OCI-LY7 (cell line): ENCODE data around the gene CASZ1. TPM values are rescaled to one million over a fixed set of nuclear protein-coding genes. Genes with fewer than 3 reads are reported as not detected.

Source experiments
- BruUV-seq: library from RNA; stranded (reverse); fragments of 400-500 nt; replicated peaks from 2 replicates; lab custom pipeline; 2021; lab: Mats Ljungman, UMichigan
- CTCF ChIA-PET: fragments of 300-600 bp; sonication (Branson Sonifier 250); formaldehyde crosslinking; loops from one replicate; lab custom pipeline; 2022; ENCODE audit warnings: antibody characterized with exemption; ENCODE audit not compliant: unreplicated experiment; lab: Charles Lee
- POLR2A ChIA-PET: fragments of 300-600 bp; sonication (Branson Sonifier 250); formaldehyde crosslinking; loops from one replicate; lab custom pipeline; 2022; ENCODE audit warnings: antibody characterized with exemption; lab: Charles Lee
- DNase-seq: peaks from one replicate; pipeline ENCODE4 v3.0.0-alpha.2; 2015; ENCODE audit warnings: low spot score
- H2AFZ ChIP-seq: fragments of 200-600 bp; sonication (generic), shearing (Covaris generic); 2 replicates; pipeline ENCODE4 v1.6.1; 2014; ENCODE audit warnings: mild to moderate bottlenecking, antibody characterized with exemption, low read length, moderate library complexity
- H3K27ac ChIP-seq: fragments of 200-600 bp; sonication (generic); 2 replicates; pipeline ENCODE4 v1.5.1; 2014; ENCODE audit warnings: mixed run types, low read depth, mild to moderate bottlenecking, moderate library complexity, low read length, inconsistent platforms; ENCODE audit not compliant: poor library complexity, severe bottlenecking
- H3K36me3 ChIP-seq: fragments of 200-600 bp; sonication (generic); 2 replicates; pipeline ENCODE4 v1.6.1; 2014; ENCODE audit warnings: mild to moderate bottlenecking, antibody characterized with exemption, low read length, moderate library complexity, mixed read lengths; ENCODE audit not compliant: insufficient read depth
- H3K4me1 ChIP-seq: fragments of 200-600 bp; sonication (generic); 2 replicates; pipeline ENCODE4 v1.5.1; 2014; ENCODE audit warnings: mild to moderate bottlenecking, low read length; ENCODE audit not compliant: insufficient read depth, poor library complexity, severe bottlenecking
- H3K4me2 ChIP-seq: fragments of 200-600 bp; sonication (generic); 2 replicates; pipeline ENCODE4 v1.6.1; 2014; ENCODE audit warnings: mild to moderate bottlenecking, low read length
- H3K4me3 ChIP-seq: fragments of 200-600 bp; sonication (generic); 2 replicates; pipeline ENCODE4 v1.5.1; 2014; ENCODE audit warnings: mild to moderate bottlenecking, low read depth, low read length; ENCODE audit not compliant: poor library complexity, severe bottlenecking
- H3K79me2 ChIP-seq: fragments of 200-600 bp; sonication (generic); 2 replicates; pipeline ENCODE4 v1.6.1; 2016; ENCODE audit warnings: low read depth, mild to moderate bottlenecking, low read length, moderate library complexity, mixed read lengths; ENCODE audit not compliant: insufficient read depth
- H3K9me2 ChIP-seq: fragments of 200-600 bp; sonication (generic); 2 replicates; pipeline ENCODE4 v1.6.1; 2016; ENCODE audit warnings: mild to moderate bottlenecking, low read length, mixed read lengths; ENCODE audit not compliant: insufficient read depth
- H3K9me3 ChIP-seq: fragments of 200-600 bp; sonication (generic); 2 replicates; pipeline ENCODE4 v1.6.1; 2014; ENCODE audit warnings: mild to moderate bottlenecking, mixed run types, low read length, mixed read lengths
- H4K20me1 ChIP-seq: fragments of 200-600 bp; sonication (generic); 2 replicates; pipeline ENCODE4 v1.6.1; 2014; ENCODE audit warnings: mild to moderate bottlenecking, antibody characterized with exemption, low read length, moderate library complexity, mixed read lengths; ENCODE audit not compliant: insufficient read depth
- EZH2phosphoT487 ChIP-seq: fragments of 200-600 bp; sonication (generic); IDR thresholded peaks from 2 replicates; pipeline ENCODE4 v1.6.1; 2018; ENCODE audit warnings: low read depth, borderline replicate concordance, mild to moderate bottlenecking, mixed run types, antibody characterized with exemption, low read length, moderate library complexity, mixed read lengths
- intact Hi-C: fragments of 100-400 bp; cut with micrococcal nuclease; formaldehyde crosslinking; loops from one replicate; pipeline ENCODE4 v1.10.0; 2022; ENCODE audit not compliant: unreplicated experiment
- total RNA-seq, 2 experiments: library from RNA; depleted of rRNA in 1 of 2; stranded (reverse); fragments of >200 nt in 1 of 2; shearing (Covaris generic) in 1 of 2; gene quantifications; 2 replicates each; pipeline ENCODE4 v1.2.3, GENCODE V29; 2014 to 2022
- TF ChIP-seq, protein P1 (sequence below): fragments of 200-600 bp; sonication (generic); conservative IDR thresholded peaks from 2 replicates; pipeline ENCODE4 v1.5.1; 2014; ENCODE audit warnings: mild to moderate bottlenecking, antibody characterized with exemption, low read length, moderate library complexity, mixed read lengths

Gene CASZ1
- total RNA-seq, 2 experiments from 2014 or later = 3.3 to 3.9 TPM

DNA sequence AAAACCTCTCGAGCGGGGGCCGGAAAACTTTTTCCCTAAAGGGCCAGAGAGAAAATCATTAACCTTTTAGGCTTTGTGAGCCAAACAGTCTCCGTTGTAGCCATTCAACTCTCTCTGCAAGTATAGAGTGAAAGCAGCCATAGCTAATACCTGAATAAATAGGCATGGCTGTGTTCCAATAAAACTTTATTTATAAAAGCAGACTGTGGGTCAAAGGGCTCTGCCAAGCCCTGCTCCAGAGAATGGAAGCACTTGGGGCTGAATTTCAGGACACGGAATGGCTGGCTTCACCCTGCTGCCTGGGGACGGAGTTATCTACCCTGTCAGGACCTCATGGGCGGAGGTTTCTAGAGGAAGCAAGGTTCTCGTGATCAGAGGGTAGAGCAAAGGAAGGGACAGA is 92.7 kb downstream of the CASZ1 start:
- H3K4me2 ChIP-seq = no peak overlapping the region
- H3K36me3 ChIP-seq = no peaks in the 10 kb centered on the region
- no peak overlapping the region for H3K4me3 ChIP-seq
- TF ChIP-seq, protein P1, sequence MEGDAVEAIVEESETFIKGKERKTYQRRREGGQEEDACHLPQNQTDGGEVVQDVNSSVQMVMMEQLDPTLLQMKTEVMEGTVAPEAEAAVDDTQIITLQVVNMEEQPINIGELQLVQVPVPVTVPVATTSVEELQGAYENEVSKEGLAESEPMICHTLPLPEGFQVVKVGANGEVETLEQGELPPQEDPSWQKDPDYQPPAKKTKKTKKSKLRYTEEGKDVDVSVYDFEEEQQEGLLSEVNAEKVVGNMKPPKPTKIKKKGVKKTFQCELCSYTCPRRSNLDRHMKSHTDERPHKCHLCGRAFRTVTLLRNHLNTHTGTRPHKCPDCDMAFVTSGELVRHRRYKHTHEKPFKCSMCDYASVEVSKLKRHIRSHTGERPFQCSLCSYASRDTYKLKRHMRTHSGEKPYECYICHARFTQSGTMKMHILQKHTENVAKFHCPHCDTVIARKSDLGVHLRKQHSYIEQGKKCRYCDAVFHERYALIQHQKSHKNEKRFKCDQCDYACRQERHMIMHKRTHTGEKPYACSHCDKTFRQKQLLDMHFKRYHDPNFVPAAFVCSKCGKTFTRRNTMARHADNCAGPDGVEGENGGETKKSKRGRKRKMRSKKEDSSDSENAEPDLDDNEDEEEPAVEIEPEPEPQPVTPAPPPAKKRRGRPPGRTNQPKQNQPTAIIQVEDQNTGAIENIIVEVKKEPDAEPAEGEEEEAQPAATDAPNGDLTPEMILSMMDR = no peak
- no peak overlapping the region for H2AFZ ChIP-seq
- no peaks in the 10 kb centered on the region for H3K9me3 ChIP-seq
- DNase-seq = no peak
- H3K79me2 ChIP-seq = no peaks in the 10 kb centered on the region
- CTCF ChIA-PET = no interaction called here
- no peaks in the 10 kb centered on the region for H3K4me1 ChIP-seq
- POLR2A ChIA-PET = no interaction called here
- no peak overlapping the region for H3K27ac ChIP-seq
- intact Hi-C loops = no loop called here
- H3K9me2 ChIP-seq = no peaks in the 10 kb centered on the region
- no peaks in the 10 kb centered on the region for H4K20me1 ChIP-seq
- BruUV-seq = no TSS peak

DNA sequence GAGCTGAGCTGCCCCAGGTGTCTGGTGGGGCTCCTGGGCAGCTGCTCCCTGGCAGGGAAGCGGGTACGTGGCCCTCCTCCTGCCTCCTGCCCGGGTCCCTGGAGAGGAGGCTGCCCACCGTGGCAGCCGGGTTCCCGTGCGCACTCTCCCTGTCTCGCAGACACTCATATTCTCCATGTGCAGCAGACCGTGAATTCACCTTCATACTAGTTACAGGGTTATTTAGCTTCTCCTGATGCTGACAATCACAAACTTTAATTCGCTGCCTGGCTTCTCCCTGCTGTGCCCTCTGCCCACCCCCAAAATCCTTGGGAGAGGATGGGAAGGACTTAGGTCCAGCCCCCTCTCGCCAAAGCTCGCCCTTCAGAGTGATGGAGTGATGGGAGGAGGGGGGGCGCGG is 95.3 kb downstream of the CASZ1 start:
- no peaks in the 10 kb centered on the region for H3K9me3 ChIP-seq
- BruUV-seq = no TSS peak
- H2AFZ ChIP-seq = no peak overlapping the region
- H3K79me2 ChIP-seq = no peaks in the 10 kb centered on the region
- DNase-seq = no peak
- H3K4me1 ChIP-seq = no peaks in the 10 kb centered on the region
- H3K27ac ChIP-seq = no peak overlapping the region
- H3K4me2 ChIP-seq = no peak overlapping the region
- H4K20me1 ChIP-seq = no peaks in the 10 kb centered on the region
- H3K4me3 ChIP-seq = no peak overlapping the region
- H3K36me3 ChIP-seq = no peaks in the 10 kb centered on the region
- no peaks in the 10 kb centered on the region for H3K9me2 ChIP-seq
- POLR2A ChIA-PET = no interaction called here
- CTCF ChIA-PET = no interaction called here
- intact Hi-C loops = no loop called here
- TF ChIP-seq, protein P1 = no peak
- TF ChIP-seq EZH2phosphoT487 = no peak

- Histone ChIP-seq H3K4me2 (no peak overlapping the region), H3K9me2 (no peaks in the 10 kb centered on the region), H3K4me1 (no peaks in the 10 kb centered on the region), H4K20me1 (no peaks in the 10 kb centered on the region), H3K9me3 (no peaks in the 10 kb centered on the region), H2AFZ (no peak overlapping the region), H3K27ac (no peak overlapping the region), H3K79me2 (no peaks in the 10 kb centered on the region), H3K4me3 (no peak overlapping the region), H3K36me3 (no peaks in the 10 kb centered on the region)
- POLR2A ChIA-PET = no interaction called here
- intact Hi-C loops = no loop called here
- CTCF ChIA-PET = no interaction called here
- no TSS peak for BruUV-seq
- TF ChIP-seq EZH2phosphoT487 = no peak
- TF ChIP-seq, protein P1 = no peak
- DNase-seq = no peak
Measured at GRCh38 chr1:10699470-10699835, 97.0 kb downstream of the CASZ1 start.
